Neural progenitor cell (in vitro differentiated cells): ENCODE results near the gene MRPL27.

ENCODE experiments used
- EZH2 ChIP-seq: fragments of 200-600 bp; sonication (generic); IDR thresholded peaks from 2 replicates; pipeline ENCODE4 v1.6.1; 2017; ENCODE audit warnings: antibody characterized with exemption, mild to moderate bottlenecking, moderate library complexity
- EZH2phosphoT487 ChIP-seq: fragments of 200-600 bp; sonication (generic); IDR thresholded peaks from 2 replicates; pipeline ENCODE4 v1.6.1; 2017; ENCODE audit warnings: antibody characterized with exemption
- TF ChIP-seq, protein P1 (sequence below): fragments of 200-600 bp; sonication (generic); IDR thresholded peaks from 2 replicates; pipeline ENCODE4 v1.5.1; 2017; ENCODE audit warnings: antibody characterized with exemption, mild to moderate bottlenecking

DNA sequence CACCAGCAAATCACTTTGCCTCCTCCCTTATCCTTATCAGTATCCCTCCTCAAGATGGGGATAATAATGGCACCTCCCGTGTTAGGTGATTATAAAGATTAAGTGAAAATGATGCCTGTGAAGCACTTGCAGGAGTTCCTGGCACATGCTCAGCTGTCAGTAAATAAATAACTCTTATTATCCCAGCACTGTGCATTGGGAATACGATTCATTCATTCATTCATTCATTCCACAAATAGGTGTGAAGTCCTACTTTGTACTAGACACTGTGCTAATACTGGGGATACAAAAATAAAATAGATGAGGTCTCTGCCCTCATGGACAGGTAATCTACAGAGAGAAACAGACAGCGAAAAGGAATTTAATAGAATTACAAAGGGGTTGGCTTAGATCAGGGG lies 25.1 kb downstream of the MRPL27 start:
- TF ChIP-seq, protein P1, sequence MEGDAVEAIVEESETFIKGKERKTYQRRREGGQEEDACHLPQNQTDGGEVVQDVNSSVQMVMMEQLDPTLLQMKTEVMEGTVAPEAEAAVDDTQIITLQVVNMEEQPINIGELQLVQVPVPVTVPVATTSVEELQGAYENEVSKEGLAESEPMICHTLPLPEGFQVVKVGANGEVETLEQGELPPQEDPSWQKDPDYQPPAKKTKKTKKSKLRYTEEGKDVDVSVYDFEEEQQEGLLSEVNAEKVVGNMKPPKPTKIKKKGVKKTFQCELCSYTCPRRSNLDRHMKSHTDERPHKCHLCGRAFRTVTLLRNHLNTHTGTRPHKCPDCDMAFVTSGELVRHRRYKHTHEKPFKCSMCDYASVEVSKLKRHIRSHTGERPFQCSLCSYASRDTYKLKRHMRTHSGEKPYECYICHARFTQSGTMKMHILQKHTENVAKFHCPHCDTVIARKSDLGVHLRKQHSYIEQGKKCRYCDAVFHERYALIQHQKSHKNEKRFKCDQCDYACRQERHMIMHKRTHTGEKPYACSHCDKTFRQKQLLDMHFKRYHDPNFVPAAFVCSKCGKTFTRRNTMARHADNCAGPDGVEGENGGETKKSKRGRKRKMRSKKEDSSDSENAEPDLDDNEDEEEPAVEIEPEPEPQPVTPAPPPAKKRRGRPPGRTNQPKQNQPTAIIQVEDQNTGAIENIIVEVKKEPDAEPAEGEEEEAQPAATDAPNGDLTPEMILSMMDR: no peak
- TF ChIP-seq EZH2 (no peak), EZH2phosphoT487 (no peak)
